NCI-H2107 treated with DMSO at 0.1 percent for 48 hours (cell line): Measurements from ENCODE around the gene OR7E24.
"Not testable (repeated sequence)": the region's sequence is repeated elsewhere in the genome, so short reads cannot be mapped to it uniquely, and the experiment has no call there.

Experiments
- DNase-seq: peaks from one replicate; lab custom pipeline; 2025; ENCODE audit not compliant: unreplicated experiment; lab: John Stamatoyannopoulos, UW

OR7E24 gene

GRCh38 chr19:9250630-9251029, at the start of gene OR7E24:
Gene OR7E24, plus strand, starts transcription at chr19:9250930. Its CDS starts 114 bp downstream, at chr19:9251044.
- DNase-seq, result no peak

- peak; percentile 7 for DNase-seq
These were observed 45.1 kb upstream of the OR7E24 start for GRCh38 chr19:9205501-9206113.

- DNase-seq, result no peak
These were observed 31.2 kb upstream of the OR7E24 start, which contains the start of gene OR7D4 for GRCh38 chr19:9219489-9219888. Gene OR7D4, minus strand, starts transcription at chr19:9219589. Its CDS starts 4,752 bp downstream, at chr19:9214837.

- DNase-seq, result no peak
These were observed 506 bp downstream of the OR7E24 start for GRCh38 chr19:9251236-9251635.

GRCh38 chr19:9283485-9283884, 32.8 kb downstream of the OR7E24 start:
- not testable (repeated sequence) for DNase-seq

GRCh38 chr19:9289231-9289884, 38.6 kb downstream of the OR7E24 start:
- no peak for DNase-seq

- no peak for DNase-seq
These were observed 44.7 kb downstream of the OR7E24 start for GRCh38 chr19:9295411-9295849.

- DNase-seq, result no peak
These were observed 45.6 kb downstream of the OR7E24 start for GRCh38 chr19:9296336-9296735.
